Transverse colon (tissue), 4 donors: ENCODE data around the gene GBE1. TPM values are rescaled to one million over a fixed set of nuclear protein-coding genes. Genes with fewer than 3 reads are reported as not detected.

Experiments used
- DNase-seq: peaks from one replicate; pipeline ENCODE4 v3.0.0-alpha.2; 2019
- H3K27ac ChIP-seq, 4 donors: fragments of 200-600 bp; sonication (generic); 2 replicates each; pipeline ENCODE4 v1.5.1; 2016 to 2018; ENCODE audit warnings: inconsistent platforms in 4 of 4
- H3K27me3 ChIP-seq: fragments of 200-600 bp; sonication (generic); 2 replicates; pipeline ENCODE4 v1.5.1; 2017; ENCODE audit warnings: inconsistent platforms
- H3K36me3 ChIP-seq, 4 donors: fragments of 200-600 bp; sonication (generic); 2 replicates each; pipeline ENCODE4 v1.5.1; 2017 to 2019; ENCODE audit warnings: inconsistent platforms in 4 of 4
- H3K4me1 ChIP-seq, 4 donors: fragments of 200-600 bp; sonication (generic); 2 replicates each; pipeline ENCODE4 v1.5.1; 2017 to 2020; ENCODE audit warnings: inconsistent platforms in 4 of 4
- H3K4me3 ChIP-seq, 4 donors: fragments of 200-600 bp; sonication (generic); 1 replicate in 1 of 4; 2 replicates in 3 of 4; pipeline versions ENCODE4 v1.5.1 to v1.6.1; 2017 to 2019; ENCODE audit warnings: inconsistent platforms in 4 of 4
- H3K9me3 ChIP-seq, 2 donors: fragments of 200-600 bp; sonication (generic); 2 replicates each; pipeline ENCODE4 v1.5.1; 2017 to 2019; ENCODE audit warnings: inconsistent platforms in 2 of 2
- EP300 ChIP-seq: sonication (generic); formaldehyde crosslinking; IDR thresholded peaks from one replicate; pipeline ENCODE4 v1.6.1; 2017; ENCODE audit warnings: antibody characterized with exemption, low read depth
- POLR2A ChIP-seq: fragments of 450-650 bp; IDR thresholded peaks from one replicate; pipeline ENCODE4 v1.6.1; 2016; ENCODE audit warnings: antibody characterized with exemption, mild to moderate bottlenecking, moderate library complexity
- POLR2AphosphoS5 ChIP-seq, 3 donors: sonication (generic); formaldehyde crosslinking; IDR thresholded peaks; one replicate each; pipeline ENCODE4 v1.6.1; 2016; ENCODE audit warnings: antibody characterized with exemption in 3 of 3
- WGBS, 2 donors: methylation state at CpG; one replicate each; pipeline ENCODE4 v1.1.5; 2018; ENCODE audit warnings: low coverage in 1 of 2; 5-methylcytosine and 5-hydroxymethylcytosine counted together
- in situ Hi-C, 4 donors: fragments of 200-750 bp; cut with MboI; loops; one replicate each; pipeline versions ENCODE4 v1.15.0 to v1.15.1; 2017; ENCODE audit warnings: low sequenced_read_pairs in 3 of 4, low pct_ligation_motif_present in 1 of 4, low pct_unique_long_range_greater_than_20kb in 1 of 4
- intact Hi-C: fragments of 100-400 bp; cut with DNase I; formaldehyde crosslinking; loops from one replicate; pipeline ENCODE4 v1.15.1; 2023; ENCODE audit warnings: low total_unique reads
- total RNA-seq, 4 donors: library from RNA; depleted of rRNA; stranded (reverse); fragments of >200 nt; gene quantifications; one replicate each; pipeline ENCODE4 v1.1.0, GENCODE V29; 2016
- TF ChIP-seq, protein P1 (sequence below), 5 experiments: fragments of 200-600 bp in 3 of 5; fragments of 450-650 bp in 2 of 5; sonication (generic) in 3 of 5; IDR thresholded peaks; 1 replicate in 2 of 5; 2 replicates in 3 of 5; pipeline ENCODE4 v1.5.1; 2016 to 2017; ENCODE audit warnings: antibody characterized with exemption in 5 of 5, inconsistent platforms in 3 of 5, mild to moderate bottlenecking in 2 of 5, moderate library complexity in 1 of 5

GBE1 gene
- total RNA-seq, 4 donors from 2014 or later: 3.0 to 24.3 (median 16.7) TPM

DNA sequence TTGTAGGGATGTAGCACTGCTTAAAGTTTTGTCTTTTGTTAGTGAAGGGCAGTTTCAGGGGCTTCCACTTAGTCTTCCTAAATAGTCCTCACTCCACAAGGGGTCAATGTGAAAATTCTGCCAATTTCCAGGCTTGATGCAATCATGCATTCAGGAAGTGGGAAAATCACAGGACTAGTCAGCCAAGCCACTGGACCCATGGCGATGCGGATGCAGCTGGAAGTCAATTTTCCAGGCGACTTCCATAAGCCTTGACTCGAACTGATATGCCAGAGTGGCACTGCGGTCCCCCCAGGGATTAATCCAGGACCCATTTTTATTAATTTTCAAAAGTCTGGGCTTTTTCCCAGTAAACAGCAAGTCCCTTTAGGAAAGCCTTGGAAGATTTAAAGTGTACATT is 26.1 kb downstream of the GBE1 start:
- in situ Hi-C loops (no loop called here), intact Hi-C loops (no loop called here)
- Histone ChIP-seq H3K36me3 (no peaks in the 10 kb centered on the region), H3K9me3 (no peaks in the 10 kb centered on the region), H3K4me3 (no peak overlapping the region), H3K4me1 (no peaks in the 10 kb centered on the region), H3K27me3 (no peaks in the 10 kb centered on the region), H3K27ac (no peak overlapping the region)
- DNase-seq: no peak
- TF ChIP-seq, protein P1, sequence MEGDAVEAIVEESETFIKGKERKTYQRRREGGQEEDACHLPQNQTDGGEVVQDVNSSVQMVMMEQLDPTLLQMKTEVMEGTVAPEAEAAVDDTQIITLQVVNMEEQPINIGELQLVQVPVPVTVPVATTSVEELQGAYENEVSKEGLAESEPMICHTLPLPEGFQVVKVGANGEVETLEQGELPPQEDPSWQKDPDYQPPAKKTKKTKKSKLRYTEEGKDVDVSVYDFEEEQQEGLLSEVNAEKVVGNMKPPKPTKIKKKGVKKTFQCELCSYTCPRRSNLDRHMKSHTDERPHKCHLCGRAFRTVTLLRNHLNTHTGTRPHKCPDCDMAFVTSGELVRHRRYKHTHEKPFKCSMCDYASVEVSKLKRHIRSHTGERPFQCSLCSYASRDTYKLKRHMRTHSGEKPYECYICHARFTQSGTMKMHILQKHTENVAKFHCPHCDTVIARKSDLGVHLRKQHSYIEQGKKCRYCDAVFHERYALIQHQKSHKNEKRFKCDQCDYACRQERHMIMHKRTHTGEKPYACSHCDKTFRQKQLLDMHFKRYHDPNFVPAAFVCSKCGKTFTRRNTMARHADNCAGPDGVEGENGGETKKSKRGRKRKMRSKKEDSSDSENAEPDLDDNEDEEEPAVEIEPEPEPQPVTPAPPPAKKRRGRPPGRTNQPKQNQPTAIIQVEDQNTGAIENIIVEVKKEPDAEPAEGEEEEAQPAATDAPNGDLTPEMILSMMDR (IDR thresholded peaks at IDR 0.05): no peak
- TF ChIP-seq POLR2AphosphoS5 (IDR thresholded peaks at IDR 0.05) (no peak), POLR2A (no peak), EP300 (no peak)
- WGBS, 2 donors: 97 to 100% methylated on average over 1 to 5 of the region's 5 CpGs

DNA sequence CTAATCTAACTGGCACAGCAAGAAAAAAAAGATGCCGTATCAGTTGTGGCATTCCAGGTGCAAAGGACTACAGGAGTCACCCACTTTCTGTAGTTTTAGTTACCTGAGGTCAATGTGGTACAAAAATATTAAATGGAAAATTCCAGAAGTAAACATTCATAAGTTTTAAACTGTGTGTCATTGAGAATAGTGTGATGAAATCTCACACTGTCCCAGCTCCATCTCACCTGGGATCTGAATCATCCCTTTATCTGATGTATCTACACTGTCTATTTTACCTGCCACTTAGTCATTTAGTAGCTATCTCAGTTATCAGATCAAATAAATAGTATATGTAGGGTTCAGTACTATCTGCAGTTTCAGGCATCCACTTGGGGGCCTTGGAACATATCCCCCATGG is 26.7 kb downstream of the GBE1 start:
- DNase-seq: no peak
- H3K27ac ChIP-seq: no peak overlapping the region
- H3K36me3 ChIP-seq: no peaks in the 10 kb centered on the region
- no peaks in the 10 kb centered on the region for H3K4me1 ChIP-seq
- no peaks in the 10 kb centered on the region for H3K9me3 ChIP-seq
- intact Hi-C loops (no loop called here), in situ Hi-C loops (no loop called here)
- H3K4me3 ChIP-seq: no peak overlapping the region
- no peak for TF ChIP-seq EP300
- TF ChIP-seq, protein P1 (IDR thresholded peaks at IDR 0.05): no peak
- 46 to 67% methylated on average over 1 of the region's 1 CpG for WGBS, 2 donors
- no peaks in the 10 kb centered on the region for H3K27me3 ChIP-seq

DNA sequence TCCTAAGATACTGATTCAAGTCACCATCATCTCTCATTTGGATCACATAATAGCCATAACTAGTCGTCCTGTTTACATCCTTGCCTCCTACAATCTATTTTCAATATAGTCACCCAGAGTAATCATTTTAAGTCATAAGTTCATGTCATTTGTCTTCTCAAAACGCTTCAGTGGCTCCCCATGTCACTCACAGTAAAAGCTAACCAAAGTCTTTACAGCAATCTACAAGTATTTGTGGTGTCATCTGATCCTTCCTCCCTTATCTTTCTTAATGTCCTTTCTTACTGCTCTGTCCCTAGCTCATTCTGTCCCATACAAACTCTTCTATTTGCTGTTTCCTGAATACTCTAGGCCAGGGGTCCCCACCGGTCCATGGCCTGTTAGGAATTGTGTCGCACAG is 28.8 kb downstream of the GBE1 start:
- in situ Hi-C loops (no loop called here), intact Hi-C loops (no loop called here)
- no peaks in the 10 kb centered on the region for H3K4me1 ChIP-seq
- H3K9me3 ChIP-seq: no peaks in the 10 kb centered on the region
- TF ChIP-seq POLR2AphosphoS5 (IDR thresholded peaks at IDR 0.05) (no peak), POLR2A (no peak), EP300 (no peak)
- TF ChIP-seq, protein P1 (IDR thresholded peaks at IDR 0.05): no peak
- no peak for DNase-seq
- 75 to 88% methylated on average over 4 of the region's 4 CpGs for WGBS, 2 donors
- no peak overlapping the region for H3K4me3 ChIP-seq
- H3K27ac ChIP-seq: no peak overlapping the region
- H3K27me3 ChIP-seq: no peaks in the 10 kb centered on the region
- no peaks in the 10 kb centered on the region for H3K36me3 ChIP-seq

DNA sequence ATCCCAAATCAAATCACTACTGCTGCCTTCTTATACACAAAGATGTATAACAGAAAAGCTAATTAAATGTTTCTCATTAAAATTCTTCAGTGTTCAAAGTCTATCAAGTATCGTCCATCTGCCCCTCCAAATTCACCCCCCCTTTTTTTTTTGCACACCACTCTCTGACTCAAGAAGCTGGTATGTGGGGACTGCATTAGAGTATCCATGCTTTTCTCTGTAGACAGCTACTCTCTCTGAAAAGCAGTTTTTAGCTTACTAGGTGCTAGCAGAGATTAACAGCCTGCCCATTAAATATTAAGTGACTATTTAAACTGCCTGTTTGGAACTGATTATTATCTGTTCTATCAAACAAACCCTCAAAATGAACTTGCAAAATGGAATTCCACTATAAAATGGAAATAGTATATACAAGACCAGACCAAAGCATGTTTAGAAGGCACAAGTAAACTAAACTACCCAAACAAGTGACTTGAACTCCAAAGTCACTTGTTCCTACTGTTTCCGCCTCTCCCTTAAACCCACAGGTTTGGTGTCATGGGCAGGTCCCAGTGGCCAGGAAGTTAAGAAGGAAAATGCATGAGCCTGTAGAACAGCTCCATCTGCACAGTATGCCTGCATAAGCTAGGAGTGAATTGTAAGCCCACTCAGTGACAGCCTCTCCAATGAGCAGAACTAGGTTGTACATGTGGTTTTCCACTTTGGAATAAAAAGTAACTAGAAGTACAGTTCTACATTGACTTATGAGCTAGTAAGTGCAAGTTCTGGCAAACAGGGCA is 32.5 kb downstream of the GBE1 start:
- DNase-seq: no peak
- H3K36me3 ChIP-seq: no peaks in the 10 kb centered on the region
- H3K27me3 ChIP-seq: no peaks in the 10 kb centered on the region
- WGBS, 2 donors: 82 to 91% methylated on average over 2 of the region's 2 CpGs
- intact Hi-C loops: no loop called here
- no peaks in the 10 kb centered on the region for H3K4me1 ChIP-seq
- no peak overlapping the region for H3K4me3 ChIP-seq
- H3K27ac ChIP-seq: no peak overlapping the region
- no peaks in the 10 kb centered on the region for H3K9me3 ChIP-seq
- in situ Hi-C loops: no loop called here
- TF ChIP-seq EP300 (no peak), POLR2AphosphoS5 (IDR thresholded peaks at IDR 0.05) (no peak), POLR2A (no peak)
- TF ChIP-seq, protein P1 (IDR thresholded peaks at IDR 0.05): no peak
